HG03280 (cell line): ENCODE measurements around the gene PSMA6.

Source experiments
- ATAC-seq: cut with Tn5 transposase; IDR thresholded peaks from one replicate; pipeline ENCODE4 v1.9.1; 2021; ENCODE audit warnings: mild to moderate bottlenecking, moderate library complexity; ENCODE audit not compliant: unreplicated experiment

Gene PSMA6

DNA sequence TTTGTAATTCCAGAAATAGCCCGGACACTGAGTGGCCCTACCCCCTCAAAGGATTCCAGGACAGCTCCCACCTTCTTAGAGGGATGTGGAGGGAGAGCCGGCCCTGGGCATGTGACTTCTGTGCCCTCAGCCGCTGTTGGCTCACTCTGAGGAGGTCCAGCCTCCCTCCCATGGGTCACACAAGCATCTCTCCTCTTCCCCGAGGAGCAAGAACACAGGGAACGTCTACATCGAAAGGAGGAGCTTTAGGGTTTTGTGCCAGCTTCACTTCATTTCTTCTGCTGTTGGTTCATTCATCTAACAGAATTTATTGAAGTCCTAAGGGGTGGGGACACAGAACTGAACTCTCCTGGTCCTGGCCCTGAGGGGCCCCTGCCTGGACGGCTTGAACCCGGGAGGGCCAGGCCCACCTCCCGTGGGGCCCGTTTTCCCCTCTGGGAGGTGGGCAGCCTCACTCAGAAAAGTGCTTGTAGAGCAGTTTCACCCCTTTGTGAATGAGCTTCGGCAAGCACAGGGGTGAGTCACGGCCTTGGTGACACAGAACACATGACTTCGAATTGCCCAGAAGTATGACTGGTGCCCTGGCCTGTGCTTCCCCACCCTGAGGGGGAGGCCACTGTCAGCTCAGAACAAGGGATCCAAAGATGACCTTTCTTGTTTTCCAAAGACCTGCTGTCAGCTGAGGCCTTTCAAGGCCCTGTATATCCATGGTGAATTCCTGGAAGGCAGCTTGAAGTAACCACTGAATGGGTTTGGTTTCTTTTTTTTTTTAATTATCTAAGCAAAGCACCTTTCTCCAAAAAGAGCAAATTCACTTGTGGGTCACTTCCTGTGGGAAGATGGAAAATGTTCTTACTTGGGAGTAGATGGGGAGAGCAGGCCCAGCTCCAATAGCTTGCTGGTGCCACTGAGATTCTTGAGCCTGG, 73.2 kb downstream of the PSMA6 start:
- no peak for ATAC-seq

DNA sequence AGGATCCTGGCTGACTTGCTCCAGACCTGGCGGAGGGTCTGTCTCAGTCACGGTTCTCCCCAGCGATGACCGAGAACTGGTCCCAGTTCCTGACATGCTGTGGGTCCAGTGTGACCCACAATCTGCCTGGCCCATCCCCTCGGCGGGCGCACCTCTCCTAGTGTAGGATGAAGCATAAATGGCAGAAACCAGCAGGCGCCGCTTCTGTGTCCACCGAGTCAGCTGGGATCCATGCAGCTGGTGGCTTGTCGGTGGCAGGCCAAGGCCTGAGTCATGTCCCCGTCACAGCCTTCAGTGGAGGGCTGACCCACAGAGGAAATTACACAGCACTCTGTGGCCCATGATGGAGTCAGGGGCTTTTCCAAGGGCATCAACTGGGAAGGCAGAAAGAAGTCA, 73.9 kb downstream of the PSMA6 start:
- no peak for ATAC-seq

DNA sequence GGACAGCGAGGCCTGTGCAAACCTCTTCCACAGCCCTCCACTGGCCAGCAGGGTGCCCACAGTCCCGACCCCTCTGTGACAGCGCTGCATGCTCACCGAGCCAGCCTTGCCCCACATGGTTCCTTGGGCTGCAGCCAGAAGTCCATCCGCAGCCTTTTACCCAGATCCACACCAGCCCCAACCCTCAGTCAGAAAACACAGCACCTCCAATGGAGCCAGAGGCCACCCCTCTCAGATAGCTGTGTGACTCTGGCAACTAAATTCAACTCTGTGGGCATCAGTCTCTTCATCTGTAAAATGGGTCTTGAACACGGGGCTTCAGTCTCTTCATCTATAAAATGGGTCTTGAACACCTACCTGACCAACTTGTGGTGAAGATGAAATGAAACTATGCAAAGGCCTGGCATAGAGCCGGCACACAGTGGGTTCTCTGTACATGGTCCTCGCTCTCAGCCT, 74.4 kb downstream of the PSMA6 start:
- ATAC-seq = no peak

DNA sequence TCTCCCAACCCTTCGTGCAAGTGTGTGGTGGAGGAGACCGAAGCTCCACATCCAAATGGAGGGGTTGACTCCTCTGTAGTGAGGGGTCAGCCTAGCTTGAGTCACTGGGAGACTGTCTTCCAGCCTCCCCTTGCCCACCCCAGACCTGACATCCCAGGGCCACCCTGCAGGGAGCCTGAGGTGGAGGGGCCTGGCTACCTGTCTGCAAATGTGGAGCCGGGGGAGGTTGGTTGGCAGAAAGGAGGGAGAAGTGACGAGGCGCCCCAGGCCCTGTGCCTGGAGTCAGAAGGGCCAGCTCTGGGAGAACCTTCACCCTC, 74.8 kb downstream of the PSMA6 start:
- ATAC-seq = no peak
